GM21825 (cell line): ENCODE data around the gene HOGA1.

Source experiments
- ATAC-seq: cut with Tn5 transposase; IDR thresholded peaks from one replicate; pipeline ENCODE4 v1.9.1; 2021; ENCODE audit warnings: mild to moderate bottlenecking, moderate library complexity; ENCODE audit not compliant: unreplicated experiment

The HOGA1 gene

GRCh38 chr10:97584060-97584797, at the start of gene HOGA1:
HOGA1 (plus strand) TSS chr10:97584389; CDS start chr10:97584704, 315 bp downstream.
- no peak for ATAC-seq

- ATAC-seq, result no peak
These were observed 49.3 kb upstream of the HOGA1 start for GRCh38 chr10:97534746-97535367.

- ATAC-seq, result no peak
These were observed 46.9 kb upstream of the HOGA1 start for GRCh38 chr10:97537186-97537869.

- no peak for ATAC-seq
These were observed 45.8 kb upstream of the HOGA1 start for GRCh38 chr10:97538411-97538810.

DNA sequence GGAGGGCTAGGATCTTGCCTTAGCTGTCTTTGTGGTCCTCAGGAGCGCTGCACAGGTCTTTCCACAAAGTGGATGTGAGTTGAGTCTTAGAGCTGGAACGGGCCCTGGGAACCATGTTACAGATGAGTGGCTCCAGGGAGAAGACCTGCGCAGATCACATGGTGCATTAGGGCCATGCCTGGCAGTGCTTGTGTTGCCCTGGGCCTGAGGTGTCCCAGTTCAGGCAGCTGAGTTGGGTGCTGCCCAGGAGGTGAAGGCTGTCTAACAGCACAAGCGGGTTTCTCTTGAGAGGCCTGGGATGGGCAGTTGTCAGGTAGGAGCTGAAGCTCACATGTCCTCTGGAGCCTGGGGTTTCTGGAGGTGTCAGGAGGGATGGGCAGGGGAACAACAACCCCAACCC, 45.4 kb upstream of the HOGA1 start:
- ATAC-seq, result no peak

DNA sequence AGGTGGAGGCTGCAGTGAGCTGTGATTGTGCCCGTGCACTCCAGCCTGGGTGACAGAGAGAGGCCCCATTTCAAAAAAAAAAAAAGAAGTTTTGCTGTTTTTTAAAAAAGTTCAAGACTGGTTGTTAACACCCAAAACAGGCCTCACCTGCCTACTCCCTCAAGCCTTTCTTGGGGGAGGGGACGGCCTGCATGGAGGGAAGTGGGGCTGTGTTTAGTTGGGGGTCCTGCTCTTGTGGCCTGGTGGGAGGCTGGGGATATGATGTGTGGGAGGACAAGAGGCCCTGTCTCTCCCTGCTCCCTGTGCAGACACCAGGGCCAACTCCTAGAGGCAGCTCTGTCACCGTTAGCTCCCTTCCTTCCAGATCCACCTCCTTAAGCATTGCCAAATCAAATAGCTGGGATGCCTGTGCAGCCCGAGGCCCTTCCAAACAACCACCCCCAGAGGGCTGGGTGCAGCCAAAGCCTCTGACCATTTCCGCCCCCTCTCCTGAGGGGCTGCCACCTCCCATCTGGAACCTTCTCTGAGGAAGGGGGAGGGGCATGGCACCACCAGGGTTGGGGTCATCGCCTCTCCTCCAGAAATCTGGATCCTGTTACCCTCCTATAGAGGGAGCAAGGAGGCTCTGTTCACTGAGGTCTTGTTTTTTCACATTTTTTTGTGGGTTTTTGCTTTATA, 44.5 kb upstream of the HOGA1 start:
- no peak for ATAC-seq

DNA sequence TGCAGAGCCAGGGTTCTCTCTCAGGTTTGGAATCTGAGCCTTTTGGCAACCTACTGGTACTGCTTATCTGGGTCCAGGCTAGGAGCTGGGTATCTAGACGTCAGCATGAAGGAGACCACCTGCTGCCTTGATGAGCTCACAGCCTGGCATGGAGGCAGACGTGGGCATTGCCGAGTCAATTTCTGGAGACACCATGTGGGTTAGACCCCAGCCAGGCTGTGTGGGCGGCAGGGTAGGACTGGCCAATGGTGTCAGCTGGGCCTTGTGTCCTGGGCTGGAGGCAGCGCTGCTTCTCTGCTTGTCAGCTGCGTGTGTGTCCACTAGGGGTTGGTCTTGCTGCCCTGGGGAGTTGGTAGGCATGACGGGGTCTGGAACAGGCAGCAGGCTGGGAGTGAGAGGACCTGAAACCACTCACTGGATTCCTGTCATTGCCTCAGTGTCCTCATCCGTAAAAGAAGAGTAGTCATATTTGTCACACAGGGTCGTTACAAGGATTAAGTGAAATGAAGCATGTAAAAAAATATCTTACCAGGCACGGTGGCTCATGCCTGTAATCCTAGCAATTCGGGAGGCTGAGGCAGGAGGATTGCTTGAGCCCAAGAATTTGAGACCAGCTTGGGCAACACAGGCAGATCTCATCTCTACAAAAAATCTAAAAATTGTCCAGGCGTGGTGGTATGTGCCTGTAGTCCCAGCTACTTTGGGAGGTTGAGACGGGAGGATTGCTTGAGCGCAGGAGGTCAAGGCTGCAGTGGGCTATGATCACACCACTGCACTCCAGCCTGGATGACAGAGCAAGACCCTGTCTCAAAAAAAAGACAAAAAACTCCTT, 43.3 kb upstream of the HOGA1 start:
- no peak for ATAC-seq

- no peak for ATAC-seq
These were observed 41.8 kb upstream of the HOGA1 start for GRCh38 chr10:97542169-97543024.

DNA sequence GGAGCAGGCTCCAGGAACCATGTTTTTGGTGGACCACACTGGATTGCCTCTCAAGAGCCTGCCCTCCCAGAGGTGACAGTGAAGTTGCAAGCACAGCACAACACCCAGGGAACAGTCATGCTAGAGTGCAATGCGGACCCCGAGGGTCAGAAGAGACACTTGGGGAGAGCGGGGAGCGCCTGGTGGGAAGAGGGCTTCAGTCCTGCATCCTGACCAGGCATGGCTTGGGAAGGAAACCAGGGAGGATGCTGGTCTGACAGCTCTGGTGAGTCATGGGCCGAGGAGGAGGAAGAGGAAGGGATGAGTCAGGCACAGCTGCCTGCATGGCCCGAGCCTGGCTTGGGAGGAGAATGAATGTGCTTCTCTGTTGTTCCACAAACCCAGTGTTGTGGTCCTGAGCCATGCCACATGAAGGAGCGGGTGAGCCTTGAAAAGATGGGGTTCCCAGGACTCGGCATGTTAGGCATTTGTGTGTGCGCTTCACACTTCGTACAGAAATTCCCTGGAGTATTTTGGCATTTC, 41.1 kb upstream of the HOGA1 start:
- no peak for ATAC-seq

DNA sequence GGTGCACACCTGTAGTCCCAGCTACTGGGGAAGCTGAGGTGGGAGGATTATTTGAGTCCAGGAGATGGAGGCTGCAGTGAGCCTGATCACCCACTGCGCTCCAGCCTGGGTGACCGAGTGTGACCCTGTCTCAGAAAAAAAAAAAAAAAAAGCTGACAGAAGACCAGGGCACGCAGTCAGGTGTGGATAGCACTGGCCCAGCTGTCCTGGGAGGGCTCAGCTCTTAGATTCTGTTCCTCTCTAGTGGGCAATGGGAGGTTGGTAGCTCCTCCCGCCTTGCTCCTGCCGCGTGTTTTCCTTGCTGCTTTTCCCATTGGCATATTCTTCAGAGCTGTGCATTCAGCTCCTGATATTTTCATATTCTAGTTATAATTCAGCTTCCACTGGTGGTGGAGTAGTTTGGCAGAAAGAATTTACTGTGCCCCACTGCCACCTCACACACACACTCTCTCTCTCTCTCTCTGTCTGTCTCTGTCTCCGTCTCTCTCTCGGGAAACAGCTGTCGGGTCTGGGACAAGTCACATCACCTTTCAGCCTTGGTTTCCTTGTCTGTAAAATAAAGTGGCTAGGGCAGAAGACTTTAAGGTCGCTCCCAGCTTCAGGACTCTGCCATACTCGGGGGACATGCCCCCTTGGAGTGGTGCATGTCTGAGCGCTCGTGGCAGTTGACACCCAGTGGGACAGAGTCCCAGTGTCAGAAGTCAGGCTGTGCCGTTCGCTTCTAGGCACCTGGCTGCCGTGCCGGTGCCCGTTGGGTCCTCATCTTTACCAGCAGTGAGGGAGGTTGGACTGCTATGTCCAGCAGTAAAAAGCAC, 37.5 kb upstream of the HOGA1 start:
- ATAC-seq, result no peak

DNA sequence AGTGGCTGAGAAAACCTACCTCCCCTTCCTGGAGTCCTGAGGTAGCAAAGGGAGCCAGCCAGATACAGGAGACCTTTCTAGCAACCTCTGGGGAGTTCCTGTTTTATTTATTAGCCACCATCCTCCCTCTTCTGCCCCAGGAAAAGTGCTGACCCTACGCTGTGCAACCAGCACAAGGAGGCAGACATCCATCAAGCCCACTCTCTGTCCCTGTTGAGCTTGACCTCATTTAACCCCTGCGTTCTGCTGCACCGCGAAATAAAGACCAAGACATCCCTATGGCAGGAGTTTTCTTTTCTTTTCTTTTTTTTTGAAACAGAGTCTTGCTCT, 37.0 kb upstream of the HOGA1 start:
- ATAC-seq, result no peak

DNA sequence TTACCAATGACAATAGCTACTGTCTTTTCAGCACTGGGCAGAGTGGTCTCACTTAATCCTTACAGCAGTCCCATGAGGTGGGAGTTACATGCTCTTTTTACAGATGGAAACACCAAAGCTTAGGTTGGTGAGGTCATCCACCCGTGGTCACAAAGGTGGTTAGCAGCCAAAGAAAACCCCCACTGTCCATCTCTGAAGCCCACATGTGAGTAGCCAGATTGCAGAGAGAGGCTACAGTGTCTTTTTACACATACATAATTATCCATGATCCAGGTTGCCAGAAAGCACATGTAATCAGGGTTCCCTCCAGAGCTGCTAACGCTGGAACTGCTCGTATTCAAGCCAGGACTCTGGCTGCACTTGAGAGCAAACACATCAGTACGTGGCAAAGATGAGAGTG, 36.2 kb upstream of the HOGA1 start:
- ATAC-seq, result no peak

DNA sequence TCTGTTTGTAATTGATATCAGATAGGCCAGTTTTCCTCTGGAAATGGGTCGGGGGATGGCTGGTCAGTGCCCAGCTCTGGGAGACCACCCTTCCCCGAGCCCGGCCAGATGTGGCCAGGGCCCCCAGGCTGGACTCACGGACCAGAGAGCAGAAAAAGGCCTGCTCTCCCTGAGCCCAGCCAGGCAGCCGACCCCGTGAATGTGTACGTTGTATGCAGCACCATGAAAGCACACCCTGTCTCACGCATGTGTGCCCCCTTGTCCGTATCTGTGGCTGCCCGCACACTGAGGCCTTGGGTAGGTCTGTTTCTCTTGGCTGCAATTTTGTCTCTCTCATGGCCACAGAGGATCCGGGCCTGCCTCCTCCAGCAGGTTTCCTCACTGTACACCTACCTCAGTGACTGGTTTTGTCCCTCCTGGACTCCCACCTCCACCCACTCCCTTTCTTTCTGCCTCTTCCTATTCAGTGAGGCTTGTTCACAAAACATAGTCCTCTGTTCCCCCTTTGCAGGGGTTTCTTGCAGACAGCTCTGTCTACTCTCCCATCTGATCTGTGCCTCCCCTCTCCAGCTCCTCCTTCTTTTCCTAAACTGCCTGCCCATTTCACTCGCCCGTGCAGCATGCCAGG, 35.2 kb upstream of the HOGA1 start:
- ATAC-seq, result no peak

GRCh38 chr10:97549587-97550322, 34.4 kb upstream of the HOGA1 start:
- ATAC-seq, result no peak

- no peak for ATAC-seq
These were observed 33.6 kb upstream of the HOGA1 start for GRCh38 chr10:97550336-97551149.

- no peak for ATAC-seq
These were observed 32.9 kb upstream of the HOGA1 start for GRCh38 chr10:97551271-97551670.

DNA sequence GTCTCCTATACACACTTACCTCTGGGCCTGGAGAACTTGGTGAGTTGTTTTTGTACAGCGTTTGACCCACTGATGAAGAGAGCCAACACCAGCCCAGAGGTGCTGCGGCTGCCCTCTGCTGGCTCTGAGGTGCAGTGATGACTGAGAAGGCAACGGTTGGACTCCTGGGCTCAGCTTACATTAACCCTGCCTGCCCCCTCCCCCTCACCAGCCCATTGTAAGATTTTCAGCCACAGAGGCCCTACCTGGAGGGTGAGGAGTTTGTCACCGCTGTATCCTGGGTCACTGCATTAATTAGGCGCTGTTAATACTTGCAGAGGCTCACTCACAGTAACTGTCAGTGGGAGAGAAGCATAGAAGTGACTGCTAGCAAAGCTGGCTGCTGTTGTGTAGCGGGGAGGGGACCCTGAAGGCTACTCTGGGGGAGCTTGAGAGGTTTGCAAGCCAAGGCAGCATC, 30.6 kb upstream of the HOGA1 start:
- ATAC-seq, result peak; percentile 72
